Progenitor cell of endocrine pancreas (in vitro differentiated cells): ENCODE results near the gene TLNRD1. TPM values are rescaled to one million over a fixed set of nuclear protein-coding genes. Genes with fewer than 3 reads are reported as not detected.

Source experiments
- DNase-seq: peaks from one replicate; pipeline ENCODE4 v3.0.0; 2021; ENCODE audit warnings: low spot score; ENCODE audit not compliant: unreplicated experiment
- H3K27ac Mint-ChIP-seq: 2 replicates; pipeline ENCODE4 v1.8.0; 2021; ENCODE audit warnings: mild to moderate bottlenecking, moderate library complexity, mixed read lengths
- H3K27me3 Mint-ChIP-seq: 2 replicates; pipeline ENCODE4 v1.8.0; 2021; ENCODE audit warnings: mixed read lengths
- H3K36me3 Mint-ChIP-seq: 2 replicates; pipeline ENCODE4 v1.8.0; 2022; ENCODE audit warnings: mixed read lengths; ENCODE audit not compliant: insufficient read depth
- H3K4me1 Mint-ChIP-seq: 2 replicates; pipeline ENCODE4 v1.8.0; 2021; ENCODE audit warnings: low read depth, mixed read lengths
- H3K4me3 Mint-ChIP-seq: 2 replicates; pipeline ENCODE4 v1.8.0; 2021; ENCODE audit warnings: low read depth, mild to moderate bottlenecking, moderate library complexity, mixed read lengths
- H3K9me3 Mint-ChIP-seq: 2 replicates; pipeline ENCODE4 v1.8.0; 2021; ENCODE audit warnings: low read depth, mixed read lengths
- CTCF ChIP-seq: fragments of 200-600 bp; sonication (generic); IDR thresholded peaks from one replicate; pipeline ENCODE4 v1.5.0; 2021; ENCODE audit warnings: antibody characterized with exemption, mild to moderate bottlenecking; ENCODE audit not compliant: unreplicated experiment
- total RNA-seq: library from RNA; stranded (reverse); gene quantifications from 2 replicates; pipeline ENCODE4 v1.2.1, GENCODE V29; 2021

The TLNRD1 gene
- total RNA-seq, 1 donor from 2014 or later = 14.9 TPM

- no peaks in the 10 kb centered on the region for H3K9me3 Mint-ChIP-seq
- no peak overlapping the region for H3K4me3 Mint-ChIP-seq
- TF ChIP-seq CTCF = no peak
- DNase-seq = no peak
- no peaks in the 10 kb centered on the region for H3K4me1 Mint-ChIP-seq
- no peaks in the 10 kb centered on the region for H3K36me3 Mint-ChIP-seq
- no peak overlapping the region for H3K27ac Mint-ChIP-seq
- no peaks in the 10 kb centered on the region for H3K27me3 Mint-ChIP-seq
Measured at GRCh38 chr15:81014446-81015093, 13.8 kb downstream of the TLNRD1 start.

- Mint-ChIP-seq H3K4me3 (no peak overlapping the region), H3K4me1 (no peaks in the 10 kb centered on the region), H3K27ac (no peak overlapping the region), H3K27me3 (no peaks in the 10 kb centered on the region), H3K36me3 (no peaks in the 10 kb centered on the region), H3K9me3 (no peaks in the 10 kb centered on the region)
- no peak for DNase-seq
- no peak for TF ChIP-seq CTCF
Measured at GRCh38 chr15:81015621-81016488, 15.1 kb downstream of the TLNRD1 start.

GRCh38 chr15:81016489-81017068 lies 15.9 kb downstream of the TLNRD1 start:
- H3K9me3 Mint-ChIP-seq = no peaks in the 10 kb centered on the region
- H3K36me3 Mint-ChIP-seq = no peaks in the 10 kb centered on the region
- H3K27me3 Mint-ChIP-seq = no peaks in the 10 kb centered on the region
- TF ChIP-seq CTCF = no peak
- no peak for DNase-seq
- H3K4me3 Mint-ChIP-seq = no peak overlapping the region
- H3K4me1 Mint-ChIP-seq = no peaks in the 10 kb centered on the region
- H3K27ac Mint-ChIP-seq = no peak overlapping the region

DNA sequence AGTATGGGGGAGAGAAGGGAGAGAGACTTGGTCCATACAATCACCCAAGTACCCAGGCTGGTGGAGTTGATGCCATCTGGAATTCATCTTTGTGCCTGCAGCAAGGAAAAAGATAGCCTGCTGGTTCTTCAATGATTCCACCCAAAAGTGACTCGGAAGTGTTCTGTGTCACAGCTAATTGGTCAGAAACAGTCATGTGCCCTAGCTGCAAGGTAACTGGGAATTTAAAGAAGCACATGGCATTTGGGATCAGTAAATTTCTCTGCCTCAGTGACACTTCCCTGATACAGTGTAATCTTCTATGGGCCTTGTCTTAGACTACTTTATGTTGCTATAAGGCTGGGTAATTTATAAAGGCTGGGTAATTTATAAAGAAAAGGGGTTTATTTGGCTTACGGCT lies 17.5 kb downstream of the TLNRD1 start:
- Mint-ChIP-seq H3K27ac (no peak overlapping the region), H3K36me3 (no peaks in the 10 kb centered on the region), H3K4me1 (no peaks in the 10 kb centered on the region), H3K4me3 (no peak overlapping the region), H3K27me3 (no peaks in the 10 kb centered on the region), H3K9me3 (no peaks in the 10 kb centered on the region)
- DNase-seq = no peak
- no peak for TF ChIP-seq CTCF

GRCh38 chr15:81021321-81021720 lies 20.6 kb downstream of the TLNRD1 start:
- Mint-ChIP-seq H3K27me3 (peaks cover 5% of the 10 kb centered on the region), H3K36me3 (no peaks in the 10 kb centered on the region), H3K27ac (no peak overlapping the region), H3K4me3 (no peak overlapping the region), H3K9me3 (no peaks in the 10 kb centered on the region), H3K4me1 (peaks cover 1% of the 10 kb centered on the region)
- TF ChIP-seq CTCF = no peak
- no peak for DNase-seq
